WTC11 (cell line): ENCODE results near the gene NSUN2. TPM values are rescaled to one million over a fixed set of nuclear protein-coding genes. Genes with fewer than 3 reads are reported as not detected.

Experiments
- ATAC-seq: fragments of 200-7000 bp; cut with Tn5 transposase; 2 replicates; pipeline ENCODE4 v1.10.0; 2021; ENCODE audit warnings: mild to moderate bottlenecking, moderate library complexity
- CTCF ChIA-PET: fragments of 300-600 bp; sonication (Branson Sonifier 250); formaldehyde crosslinking; loops from one replicate; lab custom pipeline; 2021; ENCODE audit warnings: antibody characterized with exemption; lab: Charles Lee
- POLR2A ChIA-PET: fragments of 350-600 bp; sonication (Branson Sonifier 250); formaldehyde crosslinking; loops from one replicate; lab custom pipeline; 2021; ENCODE audit warnings: antibody characterized with exemption; lab: Charles Lee
- DNase-seq: peaks from one replicate; pipeline ENCODE4 v3.0.0; 2021; ENCODE audit warnings: low spot score
- H3K27ac Mint-ChIP-seq: 2 replicates; pipeline ENCODE4 v1.8.0; 2021; ENCODE audit warnings: mixed read lengths
- H3K27me3 Mint-ChIP-seq: 2 replicates; pipeline ENCODE4 v1.8.0; 2021; ENCODE audit warnings: low read depth, mild to moderate bottlenecking, moderate library complexity, mixed read lengths
- H3K36me3 Mint-ChIP-seq: 2 replicates; pipeline ENCODE4 v1.8.0; 2021; ENCODE audit warnings: mixed read lengths
- H3K4me1 Mint-ChIP-seq: 2 replicates; pipeline ENCODE4 v1.8.0; 2022; ENCODE audit warnings: mixed read lengths
- H3K4me3 Mint-ChIP-seq: 2 replicates; pipeline ENCODE4 v1.8.0; 2021; ENCODE audit warnings: mild to moderate bottlenecking, moderate library complexity, mixed read lengths
- H3K9me3 Mint-ChIP-seq: 2 replicates; pipeline ENCODE4 v1.8.0; 2021; ENCODE audit warnings: mixed read lengths
- E2F4 ChIP-seq: sonication (generic); formaldehyde crosslinking; IDR thresholded peaks from 2 replicates; pipeline ENCODE4 v1.8.1; 2022; ENCODE audit warnings: low read depth, mild to moderate bottlenecking, moderate library complexity, missing genetic modification reagents, borderline replicate concordance
- GRHL2 ChIP-seq: fragments of 250-450 bp; sonication (Bioruptor Pico); IDR thresholded peaks from 2 replicates; pipeline ENCODE4 v1.8.0; 2022; ENCODE audit warnings: mild to moderate bottlenecking, moderate library complexity; ENCODE audit not compliant: insufficient replicate concordance, severe bottlenecking
- GTF2I ChIP-seq: fragments of 250-450 bp; sonication (Bioruptor Pico); conservative IDR thresholded peaks from 2 replicates; pipeline ENCODE4 v1.4.0; 2021; ENCODE audit warnings: mild to moderate bottlenecking
- HMGA2 ChIP-seq: fragments of 250-450 bp; sonication (Bioruptor Pico); IDR thresholded peaks from 2 replicates; pipeline ENCODE4 v1.4.0; 2021; ENCODE audit warnings: mild to moderate bottlenecking, moderate library complexity
- KAT7 ChIP-seq: sonication (generic); formaldehyde crosslinking; IDR thresholded peaks from 2 replicates; pipeline ENCODE4 v1.8.1; 2023; ENCODE audit warnings: missing genetic modification reagents, mild to moderate bottlenecking, borderline replicate concordance
- NFATC4 ChIP-seq: fragments of 250-450 bp; sonication (Bioruptor Pico); IDR thresholded peaks from 2 replicates; pipeline ENCODE4 v1.9.0; 2021; ENCODE audit warnings: mild to moderate bottlenecking
- NR2C2 ChIP-seq: sonication (generic); formaldehyde crosslinking; IDR thresholded peaks from 2 replicates; pipeline ENCODE4 v1.8.0; 2022; ENCODE audit warnings: mild to moderate bottlenecking, missing genetic modification reagents
- NR3C1 ChIP-seq: sonication (generic); formaldehyde crosslinking; conservative IDR thresholded peaks from 2 replicates; pipeline ENCODE4 v1.8.1; 2023; ENCODE audit warnings: low read depth, mild to moderate bottlenecking, missing genetic modification reagents
- PRDM15 ChIP-seq: sonication (generic); formaldehyde crosslinking; IDR thresholded peaks from 2 replicates; pipeline ENCODE4 v1.8.0; 2022; ENCODE audit warnings: missing genetic modification reagents
- SOX15 ChIP-seq: fragments of 250-450 bp; sonication (Bioruptor Pico); IDR thresholded peaks from 2 replicates; pipeline ENCODE4 v1.9.0; 2021; ENCODE audit warnings: mild to moderate bottlenecking
- ZBTB21 ChIP-seq: sonication (generic); formaldehyde crosslinking; IDR thresholded peaks from 2 replicates; pipeline ENCODE4 v1.8.1; 2023; ENCODE audit warnings: mild to moderate bottlenecking, missing genetic modification reagents, borderline replicate concordance
- ZNF281 ChIP-seq: sonication (generic); formaldehyde crosslinking; IDR thresholded peaks from 2 replicates; pipeline ENCODE4 v1.8.0; 2023; ENCODE audit warnings: mild to moderate bottlenecking, missing genetic modification reagents
- total RNA-seq: library from RNA; stranded (reverse); gene quantifications from 3 replicates; pipeline ENCODE4 v1.2.3, GENCODE V29; 2021
- TF ChIP-seq, protein P1 (sequence below): fragments of 250-450 bp; sonication (Bioruptor Pico); IDR thresholded peaks from 2 replicates; pipeline ENCODE4 v2.1.2; 2022; ENCODE audit warnings: mild to moderate bottlenecking, moderate library complexity

Gene NSUN2
- total RNA-seq, 1 experiment from 2014 or later, result 88.4 TPM

GRCh38 chr5:6593148-6594016 lies 39.5 kb downstream of the NSUN2 start:
- ATAC-seq (no peak), DNase-seq (no peak)
- ChIA-PET POLR2A (no interaction called here), CTCF (no interaction called here)
- TF ChIP-seq KAT7 (CRISPR knock-in tag), result no peak
- TF ChIP-seq SOX15, result no peak
- no peak overlapping the region for H3K27ac Mint-ChIP-seq
- no peak overlapping the region for H3K4me3 Mint-ChIP-seq
- peaks cover 14% of the 10 kb centered on the region for H3K36me3 Mint-ChIP-seq
- H3K9me3 Mint-ChIP-seq, result peaks cover 5% of the 10 kb centered on the region
- H3K4me1 Mint-ChIP-seq, result no peaks in the 10 kb centered on the region; the same call in 1 of the 2 replicates
- no peaks in the 10 kb centered on the region for H3K27me3 Mint-ChIP-seq

DNA sequence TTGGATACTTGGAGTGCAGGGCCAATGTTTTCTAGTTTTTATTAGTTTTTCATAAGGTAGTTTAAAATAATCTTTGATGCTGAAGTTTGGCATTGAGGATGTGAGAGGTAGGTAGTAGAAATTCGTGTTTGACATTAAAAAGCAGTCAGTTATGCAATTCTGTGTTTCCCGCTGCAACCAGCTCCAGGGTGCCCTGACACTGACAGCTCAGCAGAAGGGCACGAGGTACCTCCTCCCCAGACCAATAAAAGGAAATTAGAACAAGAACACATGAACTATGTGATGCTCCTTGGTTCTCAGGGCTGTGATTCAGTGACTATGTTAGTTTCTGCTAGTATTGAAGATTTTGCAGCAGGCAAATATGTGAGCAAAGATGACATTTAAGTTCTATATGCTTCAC lies 40.2 kb downstream of the NSUN2 start:
- Mint-ChIP-seq H3K9me3 (peaks cover 5% of the 10 kb centered on the region), H3K27ac (no peak overlapping the region), H3K36me3 (peaks cover 8% of the 10 kb centered on the region; the same call in 1 of the 2 replicates), H3K4me3 (no peak overlapping the region), H3K4me1 (no peaks in the 10 kb centered on the region; the same call in 1 of the 2 replicates), H3K27me3 (no peaks in the 10 kb centered on the region)
- DNase-seq, result no peak
- ChIA-PET CTCF (no interaction called here), POLR2A (no interaction called here)
- ATAC-seq, result no peak
- TF ChIP-seq GRHL2 (CRISPR knock-in tag), result no peak
- TF ChIP-seq NFATC4 (CRISPR knock-in tag), result no peak
- TF ChIP-seq, protein P1, sequence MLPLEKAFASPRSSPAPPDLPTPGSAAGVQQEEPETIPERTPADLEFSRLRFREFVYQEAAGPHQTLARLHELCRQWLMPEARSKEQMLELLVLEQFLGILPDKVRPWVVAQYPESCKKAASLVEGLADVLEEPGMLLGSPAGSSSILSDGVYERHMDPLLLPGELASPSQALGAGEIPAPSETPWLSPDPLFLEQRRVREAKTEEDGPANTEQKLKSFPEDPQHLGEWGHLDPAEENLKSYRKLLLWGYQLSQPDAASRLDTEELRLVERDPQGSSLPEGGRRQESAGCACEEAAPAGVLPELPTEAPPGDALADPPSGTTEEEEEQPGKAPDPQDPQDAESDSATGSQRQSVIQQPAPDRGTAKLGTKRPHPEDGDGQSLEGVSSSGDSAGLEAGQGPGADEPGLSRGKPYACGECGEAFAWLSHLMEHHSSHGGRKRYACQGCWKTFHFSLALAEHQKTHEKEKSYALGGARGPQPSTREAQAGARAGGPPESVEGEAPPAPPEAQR (CRISPR knock-in tag), result no peak
- no peak for TF ChIP-seq GTF2I (CRISPR knock-in tag)
- no peak for TF ChIP-seq PRDM15 (CRISPR knock-in tag)
- no peak for TF ChIP-seq ZBTB21 (CRISPR knock-in tag)
- no peak for TF ChIP-seq E2F4 (CRISPR knock-in tag)
- no peak for TF ChIP-seq HMGA2 (CRISPR knock-in tag)
- TF ChIP-seq NR3C1 (CRISPR knock-in tag), result no peak
- no peak for TF ChIP-seq ZNF281 (CRISPR knock-in tag)
- no peak for TF ChIP-seq NR2C2 (CRISPR knock-in tag)
